HCT116 (cell line): ENCODE data around the gene OPCML.

ENCODE experiments used
- EZH2 ChIP-seq: fragments of 200-600 bp; sonication (generic); IDR thresholded peaks from 2 replicates; pipeline ENCODE4 v1.6.1; 2017; ENCODE audit warnings: antibody characterized with exemption, mixed run types
- EZH2phosphoT487 ChIP-seq: fragments of 200-600 bp; IDR thresholded peaks from 2 replicates; pipeline ENCODE4 v1.6.1; 2018; ENCODE audit warnings: antibody characterized with exemption, borderline replicate concordance
- POLR2A ChIP-seq: IDR thresholded peaks from 2 replicates; pipeline ENCODE4 v1.7.0; 2011; ENCODE audit warnings: borderline replicate concordance; ENCODE audit not compliant: insufficient read depth, insufficient read length; ENCODE audit errors: extremely low read depth
- RAD21 ChIP-seq: IDR thresholded peaks from 2 replicates; pipeline ENCODE4 v1.6.1; 2012; ENCODE audit warnings: low read depth, mild to moderate bottlenecking
- YY1 ChIP-seq: IDR thresholded peaks from 2 replicates; pipeline ENCODE4 v1.6.1; 2011; ENCODE audit warnings: low read length, low read depth, moderate library complexity, mild to moderate bottlenecking; ENCODE audit not compliant: insufficient replicate concordance; ENCODE audit errors: extremely low read depth
- ZBTB33 ChIP-seq: IDR thresholded peaks from 2 replicates; pipeline ENCODE4 v1.6.1; 2011; ENCODE audit warnings: mild to moderate bottlenecking, low read length, moderate library complexity; ENCODE audit not compliant: insufficient replicate concordance; ENCODE audit errors: extremely low read depth
- TF ChIP-seq, protein P1 (sequence below), 3 experiments: fragments of 200-600 bp in 1 of 3; sonication (generic) in 1 of 3; IDR thresholded peaks in 2 of 3; conservative IDR thresholded peaks in 1 of 3; 2 replicates each; pipeline ENCODE4 v1.5.1; 2012 to 2017; ENCODE audit warnings: low read depth in 2 of 3, low read length in 2 of 3, antibody characterized with exemption in 1 of 3, borderline replicate concordance in 1 of 3, control low read depth in 1 of 3, mild to moderate bottlenecking in 1 of 3, mixed read lengths in 1 of 3, mixed run types in 1 of 3, moderate library complexity in 1 of 3; ENCODE audit not compliant: insufficient read depth in 1 of 3

- TF ChIP-seq YY1 (no peak), RAD21 (no peak), POLR2A (no peak), EZH2phosphoT487 (no peak), ZBTB33 (no peak), EZH2 (no peak)
- TF ChIP-seq, protein P1, sequence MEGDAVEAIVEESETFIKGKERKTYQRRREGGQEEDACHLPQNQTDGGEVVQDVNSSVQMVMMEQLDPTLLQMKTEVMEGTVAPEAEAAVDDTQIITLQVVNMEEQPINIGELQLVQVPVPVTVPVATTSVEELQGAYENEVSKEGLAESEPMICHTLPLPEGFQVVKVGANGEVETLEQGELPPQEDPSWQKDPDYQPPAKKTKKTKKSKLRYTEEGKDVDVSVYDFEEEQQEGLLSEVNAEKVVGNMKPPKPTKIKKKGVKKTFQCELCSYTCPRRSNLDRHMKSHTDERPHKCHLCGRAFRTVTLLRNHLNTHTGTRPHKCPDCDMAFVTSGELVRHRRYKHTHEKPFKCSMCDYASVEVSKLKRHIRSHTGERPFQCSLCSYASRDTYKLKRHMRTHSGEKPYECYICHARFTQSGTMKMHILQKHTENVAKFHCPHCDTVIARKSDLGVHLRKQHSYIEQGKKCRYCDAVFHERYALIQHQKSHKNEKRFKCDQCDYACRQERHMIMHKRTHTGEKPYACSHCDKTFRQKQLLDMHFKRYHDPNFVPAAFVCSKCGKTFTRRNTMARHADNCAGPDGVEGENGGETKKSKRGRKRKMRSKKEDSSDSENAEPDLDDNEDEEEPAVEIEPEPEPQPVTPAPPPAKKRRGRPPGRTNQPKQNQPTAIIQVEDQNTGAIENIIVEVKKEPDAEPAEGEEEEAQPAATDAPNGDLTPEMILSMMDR (IDR thresholded peaks at IDR 0.05 in 2 of 3, conservative IDR thresholded peaks at IDR 0.05 in 1 of 3; ENCODE audit: borderline replicate concordance in 1 of 3, insufficient read depth in 1 of 3, low read depth in 2 of 3, low read length in 2 of 3) = no peak
These were observed 230.2 kb downstream of the OPCML start for GRCh38 chr11:133302056-133302455.
